Spleen (tissue), 11 donors: ENCODE measurements around the gene UNC45B. TPM values are rescaled to one million over a fixed set of nuclear protein-coding genes. Genes with fewer than 3 reads are reported as not detected.
A peak's percentile ranks its signal among the peaks of the same experiment; 100 is the strongest.

ENCODE experiments used
- DNase-seq: peaks from one replicate; pipeline ENCODE4 v3.0.0-alpha.2; 2020
- H3K27ac ChIP-seq, 8 donors: fragments of 200-600 bp; sonication (generic) in 7 of 8; 1 replicate in 4 of 8; 2 replicates in 4 of 8; pipeline versions ENCODE4 v1.5.0 to v1.8.0; 2016 to 2021; ENCODE audit warnings: inconsistent platforms in 4 of 8, mild to moderate bottlenecking in 4 of 8, moderate library complexity in 1 of 8
- H3K27me3 ChIP-seq, 7 donors: fragments of 200-600 bp; sonication (generic) in 6 of 7; replicated peaks in 1 of 7; 1 replicate in 4 of 7; 2 replicates in 3 of 7; pipeline versions ENCODE4 v1.5.0 to v1.8.0; 2016 to 2021; ENCODE audit warnings: inconsistent platforms in 3 of 7, mild to moderate bottlenecking in 1 of 7
- H3K36me3 ChIP-seq, 6 donors: fragments of 200-600 bp; sonication (generic) in 5 of 6; 1 replicate in 4 of 6; 2 replicates in 2 of 6; pipeline versions ENCODE4 v1.5.0 to v1.8.0; 2016 to 2021; ENCODE audit warnings: inconsistent platforms in 2 of 6
- H3K4me1 ChIP-seq, 6 donors: fragments of 200-600 bp; sonication (generic) in 5 of 6; 1 replicate in 3 of 6; 2 replicates in 3 of 6; pipeline versions ENCODE4 v1.5.0 to v1.8.0; 2016 to 2021; ENCODE audit warnings: inconsistent platforms in 3 of 6
- H3K4me3 ChIP-seq, 8 donors: fragments of 200-600 bp; sonication (generic) in 7 of 8; 1 replicate in 4 of 8; 2 replicates in 4 of 8; pipeline versions ENCODE4 v1.5.0 to v1.8.0; 2016 to 2021; ENCODE audit warnings: inconsistent platforms in 4 of 8, mild to moderate bottlenecking in 4 of 8, moderate library complexity in 2 of 8
- H3K9me3 ChIP-seq, 8 donors: fragments of 200-600 bp; sonication (generic) in 7 of 8; 1 replicate in 4 of 8; 2 replicates in 4 of 8; pipeline versions ENCODE4 v1.5.0 to v1.8.0; 2016 to 2021; ENCODE audit warnings: inconsistent platforms in 4 of 8
- CTCF ChIP-seq, 11 experiments: fragments of 200-600 bp in 7 of 11; fragments of 450-650 bp in 4 of 11; sonication (generic) in 4 of 11; IDR thresholded peaks in 8 of 11; conservative IDR thresholded peaks in 3 of 11; 1 replicate in 7 of 11; 2 replicates in 4 of 11; pipeline versions ENCODE4 v1.4.0 to v1.8.0; 2016 to 2021; ENCODE audit warnings: antibody characterized with exemption in 11 of 11, inconsistent platforms in 4 of 11, mild to moderate bottlenecking in 1 of 11
- POLR2A ChIP-seq, 3 donors: fragments of 450-650 bp; IDR thresholded peaks; one replicate each; pipeline ENCODE4 v1.5.1; 2017; ENCODE audit warnings: antibody characterized with exemption in 3 of 3, mild to moderate bottlenecking in 1 of 3
- POLR2AphosphoS5 ChIP-seq, 3 donors: sonication (generic); formaldehyde crosslinking; IDR thresholded peaks; one replicate each; pipeline ENCODE4 v1.5.1; 2017; ENCODE audit warnings: antibody characterized with exemption in 3 of 3
- WGBS, 5 donors: extraction: QIAGEN DNeasy Blood & Tissue Kit in 3 of 5; methylation state at CpG; one replicate each; pipeline versions ENCODE4 v1.1.5 to v1.1.7; 2013 to 2018; 5-methylcytosine and 5-hydroxymethylcytosine counted together
- intact Hi-C: fragments of 100-400 bp; cut with DNase I; formaldehyde crosslinking; loops from one replicate; pipeline ENCODE4 v1.15.0; 2023; ENCODE audit warnings: low total_unique reads
- polyA plus RNA-seq, 3 donors: library from polyadenylated mRNA; stranded (reverse); fragments of 200-250 nt; gene quantifications; one replicate each; pipeline ENCODE4 v1.2.1, GENCODE V29; 2013
- total RNA-seq, 7 donors: library from RNA; depleted of rRNA in 3 of 7; stranded (reverse); fragments of >200 nt in 3 of 7; fragmentation: NEBNext Ultra II Directional in 4 of 7; extraction: Animal tissue kit (Norgen Biotek cat#: 25700) in 4 of 7; gene quantifications; one replicate each; pipeline versions ENCODE4 v1.1.0 to v1.2.1, GENCODE V29; 2016 to 2021
- donor health status: healthy with polysubstance abuse.
- donor health status: DM: no; HTN: no; CAD: no; lungs with moderate emphysema.
- donor health status: DM: no; HTN: no; CAD: no.
- donor health status: Bipolar disorder and iron deficiency.
- donor health status: healthy.
- donor health status: DM: no; HTN: no; CAD: no.
- donor health status: DM: yes; HTN: yes; CAD: no.

The UNC45B gene
- total and polyA plus RNA-seq, 10 donors: 0.08 to 3.9 (median 1.8) TPM

GRCh38 chr17:35214631-35215273 lies 67.1 kb downstream of the UNC45B start:
- peaks cover 26 to 76% (median 51%) of the 10 kb centered on the region in 6 donors for H3K4me1 ChIP-seq
- no peaks in the 10 kb centered on the region for H3K27me3 ChIP-seq
- H3K27ac ChIP-seq: peak overlapping the region; percentile 58 to 90 (median 85)
- TF ChIP-seq CTCF (IDR thresholded peaks at IDR 0.05 in 8 of 11, conservative IDR thresholded peaks at IDR 0.05 in 3 of 11): no peak
- peak in 1 of 3 donors; percentile 9 for TF ChIP-seq POLR2AphosphoS5 (IDR thresholded peaks at IDR 0.05)
- no peak for TF ChIP-seq POLR2A (IDR thresholded peaks at IDR 0.05)
- no peaks in the 10 kb centered on the region for H3K36me3 ChIP-seq
- no peaks in the 10 kb centered on the region for H3K9me3 ChIP-seq
- DNase-seq: no peak
- no peak overlapping the region for H3K4me3 ChIP-seq
- intact Hi-C loops: no loop called here
- 31 to 41% (median 39%) methylated on average over 5 of the region's 5 CpGs for WGBS, 5 donors

- Histone ChIP-seq H3K4me1 (peaks cover 28 to 81% (median 55%) of the 10 kb centered on the region in 6 donors), H3K36me3 (no peaks in the 10 kb centered on the region), H3K4me3 (no peak overlapping the region), H3K27me3 (no peaks in the 10 kb centered on the region), H3K27ac (peak overlapping the region in 7 of 8 donors; percentile 4 to 90 (median 85)), H3K9me3 (peaks cover 0 to 2% (median 0%) of the 10 kb centered on the region in 8 donors)
- 85 to 92% (median 89%) methylated on average over 5 of the region's 5 CpGs for WGBS, 5 donors
- DNase-seq: no peak
- intact Hi-C loops: no loop called here
- TF ChIP-seq POLR2AphosphoS5 (IDR thresholded peaks at IDR 0.05) (no peak), CTCF (IDR thresholded peaks at IDR 0.05 in 8 of 11, conservative IDR thresholded peaks at IDR 0.05 in 3 of 11) (no peak), POLR2A (IDR thresholded peaks at IDR 0.05) (no peak)
These were observed 69.5 kb downstream of the UNC45B start for GRCh38 chr17:35217107-35217506.

- H3K27ac ChIP-seq: peak overlapping the region; percentile 37 to 90 (median 78)
- peaks cover 24 to 63% (median 41%) of the 10 kb centered on the region in 6 donors for H3K4me1 ChIP-seq
- H3K9me3 ChIP-seq: peaks cover 0 to 10% (median 6%) of the 10 kb centered on the region in 8 donors
- no peaks in the 10 kb centered on the region for H3K36me3 ChIP-seq
- H3K27me3 ChIP-seq: no peaks in the 10 kb centered on the region
- WGBS, 5 donors: 30 to 35% (median 35%) methylated on average over 2 of the region's 2 CpGs
- no peak overlapping the region for H3K4me3 ChIP-seq
- intact Hi-C loops: no loop called here
- DNase-seq: no peak
- TF ChIP-seq POLR2AphosphoS5 (IDR thresholded peaks at IDR 0.05) (no peak), POLR2A (IDR thresholded peaks at IDR 0.05) (no peak), CTCF (IDR thresholded peaks at IDR 0.05 in 8 of 11, conservative IDR thresholded peaks at IDR 0.05 in 3 of 11) (no peak)
These were observed 71.3 kb downstream of the UNC45B start for GRCh38 chr17:35218915-35219314.

- Histone ChIP-seq H3K9me3 (peaks cover 0 to 10% (median 6%) of the 10 kb centered on the region in 8 donors), H3K27me3 (no peaks in the 10 kb centered on the region), H3K4me1 (peaks cover 8 to 35% (median 18%) of the 10 kb centered on the region in 6 donors), H3K4me3 (no peak overlapping the region), H3K27ac (no peak overlapping the region), H3K36me3 (no peaks in the 10 kb centered on the region)
- TF ChIP-seq POLR2A (IDR thresholded peaks at IDR 0.05): no peak
- TF ChIP-seq POLR2AphosphoS5 (IDR thresholded peaks at IDR 0.05): no peak
- TF ChIP-seq CTCF (IDR thresholded peaks at IDR 0.05 in 8 of 11, conservative IDR thresholded peaks at IDR 0.05 in 3 of 11): no peak
- no peak for DNase-seq
- intact Hi-C loops: no loop called here
- 96 to 100% (median 98%) methylated on average over 2 of the region's 2 CpGs for WGBS, 5 donors
These were observed 74.8 kb downstream of the UNC45B start for GRCh38 chr17:35222452-35222851.
